ENCODE data around the gene ARMH3.

DNA sequence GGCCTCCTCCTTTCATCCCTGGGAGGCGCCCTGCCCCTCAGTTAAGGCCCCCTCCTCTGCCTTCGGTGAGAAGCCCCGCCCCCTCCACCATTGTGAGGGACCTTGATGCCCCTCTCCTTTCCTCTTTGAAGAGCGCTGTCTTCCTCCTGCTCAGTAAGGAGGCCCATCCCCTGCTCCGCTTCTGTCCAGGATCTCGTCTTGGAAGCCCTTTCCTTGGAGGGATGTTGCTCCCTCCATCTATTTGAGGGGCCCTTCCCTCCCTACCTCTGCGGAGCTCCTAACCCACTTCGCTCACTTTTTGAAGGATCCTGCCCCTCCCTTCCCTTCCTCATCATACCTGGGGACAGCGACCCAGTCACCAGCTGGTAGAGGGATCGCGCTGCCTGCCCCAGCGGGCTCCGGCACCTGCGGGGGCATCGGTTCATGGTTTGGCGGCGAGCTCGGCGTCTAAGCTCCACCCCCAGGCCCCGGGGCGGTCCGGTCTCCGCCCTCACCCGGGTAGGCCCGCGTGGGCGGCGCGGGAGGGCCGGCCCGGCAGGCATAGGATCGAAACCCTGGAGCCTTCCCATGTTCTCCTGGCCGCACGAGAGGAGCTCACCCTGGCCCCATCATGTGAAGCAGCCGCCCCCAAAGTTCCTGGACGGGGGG lies 216.4 kb downstream of the ARMH3 start:
- TF ChIP-seq, protein P1, sequence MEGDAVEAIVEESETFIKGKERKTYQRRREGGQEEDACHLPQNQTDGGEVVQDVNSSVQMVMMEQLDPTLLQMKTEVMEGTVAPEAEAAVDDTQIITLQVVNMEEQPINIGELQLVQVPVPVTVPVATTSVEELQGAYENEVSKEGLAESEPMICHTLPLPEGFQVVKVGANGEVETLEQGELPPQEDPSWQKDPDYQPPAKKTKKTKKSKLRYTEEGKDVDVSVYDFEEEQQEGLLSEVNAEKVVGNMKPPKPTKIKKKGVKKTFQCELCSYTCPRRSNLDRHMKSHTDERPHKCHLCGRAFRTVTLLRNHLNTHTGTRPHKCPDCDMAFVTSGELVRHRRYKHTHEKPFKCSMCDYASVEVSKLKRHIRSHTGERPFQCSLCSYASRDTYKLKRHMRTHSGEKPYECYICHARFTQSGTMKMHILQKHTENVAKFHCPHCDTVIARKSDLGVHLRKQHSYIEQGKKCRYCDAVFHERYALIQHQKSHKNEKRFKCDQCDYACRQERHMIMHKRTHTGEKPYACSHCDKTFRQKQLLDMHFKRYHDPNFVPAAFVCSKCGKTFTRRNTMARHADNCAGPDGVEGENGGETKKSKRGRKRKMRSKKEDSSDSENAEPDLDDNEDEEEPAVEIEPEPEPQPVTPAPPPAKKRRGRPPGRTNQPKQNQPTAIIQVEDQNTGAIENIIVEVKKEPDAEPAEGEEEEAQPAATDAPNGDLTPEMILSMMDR (conservative IDR thresholded peaks at IDR 0.05; ENCODE audit: low read length) = no peak
- no peak for TF ChIP-seq EZH2phosphoT487 (IDR thresholded peaks at IDR 0.05; ENCODE audit: borderline replicate concordance, low read depth, low read length)
